ENCODE measurements around the gene EHD4.

DNA sequence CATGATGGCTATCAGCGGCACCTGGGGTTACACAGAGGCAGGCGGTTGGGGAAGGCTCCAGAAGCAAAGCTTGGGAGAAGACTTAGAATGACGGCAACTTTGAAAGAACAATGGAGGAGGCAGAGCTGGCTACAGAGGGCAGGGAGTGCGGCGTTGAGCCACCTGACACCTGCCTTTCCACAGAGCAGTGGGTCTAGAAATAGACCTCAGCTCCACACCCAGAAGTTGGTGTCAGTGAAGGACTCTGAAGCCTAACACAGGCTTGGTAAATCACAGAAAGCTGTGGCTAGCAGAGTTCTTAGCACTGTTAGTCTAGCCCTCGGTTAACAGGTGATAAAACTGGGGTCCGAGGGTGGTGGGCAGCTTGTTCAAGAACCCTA lies 23.1 kb upstream of the EHD4 start:
- TF ChIP-seq, protein P1, sequence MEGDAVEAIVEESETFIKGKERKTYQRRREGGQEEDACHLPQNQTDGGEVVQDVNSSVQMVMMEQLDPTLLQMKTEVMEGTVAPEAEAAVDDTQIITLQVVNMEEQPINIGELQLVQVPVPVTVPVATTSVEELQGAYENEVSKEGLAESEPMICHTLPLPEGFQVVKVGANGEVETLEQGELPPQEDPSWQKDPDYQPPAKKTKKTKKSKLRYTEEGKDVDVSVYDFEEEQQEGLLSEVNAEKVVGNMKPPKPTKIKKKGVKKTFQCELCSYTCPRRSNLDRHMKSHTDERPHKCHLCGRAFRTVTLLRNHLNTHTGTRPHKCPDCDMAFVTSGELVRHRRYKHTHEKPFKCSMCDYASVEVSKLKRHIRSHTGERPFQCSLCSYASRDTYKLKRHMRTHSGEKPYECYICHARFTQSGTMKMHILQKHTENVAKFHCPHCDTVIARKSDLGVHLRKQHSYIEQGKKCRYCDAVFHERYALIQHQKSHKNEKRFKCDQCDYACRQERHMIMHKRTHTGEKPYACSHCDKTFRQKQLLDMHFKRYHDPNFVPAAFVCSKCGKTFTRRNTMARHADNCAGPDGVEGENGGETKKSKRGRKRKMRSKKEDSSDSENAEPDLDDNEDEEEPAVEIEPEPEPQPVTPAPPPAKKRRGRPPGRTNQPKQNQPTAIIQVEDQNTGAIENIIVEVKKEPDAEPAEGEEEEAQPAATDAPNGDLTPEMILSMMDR (IDR thresholded peaks at IDR 0.05): no peak
- no peak for TF ChIP-seq POLR2AphosphoS5 (IDR thresholded peaks at IDR 0.05; ENCODE audit: insufficient read depth in 1 of 2, low read depth in 1 of 2)

Data from vagina (tissue), 2 donors.